ENCODE results near the gene SCTR.

Gene SCTR

DNA sequence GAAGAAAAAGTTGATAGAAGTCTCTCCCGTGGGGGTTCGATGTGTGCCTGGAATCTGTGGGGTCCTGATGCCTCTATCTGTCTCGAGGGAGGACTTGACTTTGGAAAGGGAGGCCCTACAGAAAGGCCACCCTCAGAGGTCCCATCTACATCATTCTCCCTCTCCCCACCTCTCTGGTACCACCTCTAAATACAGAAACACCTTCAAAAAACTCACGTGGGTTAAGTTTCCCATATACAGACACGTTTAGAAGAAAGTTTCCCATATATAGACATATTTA lies 97.9 kb downstream of the SCTR start:
- H2BK120ac ChIP-seq (ENCODE audit: low read depth, low read length), result no peak overlapping the region
- peaks cover 0 to 5% of the 10 kb centered on the region in 2 donors for H3K9me3 ChIP-seq (replicated peaks in 1 of 2; ENCODE audit: control insufficient read depth in 2 of 2, insufficient read depth in 1 of 2, low read depth in 1 of 2, low read length in 2 of 2)
- H3K4ac ChIP-seq (ENCODE audit: low read length), result no peak overlapping the region
- no peaks in the 10 kb centered on the region for H3K79me1 ChIP-seq (ENCODE audit: low read depth, low read length)
- H2BK12ac ChIP-seq (ENCODE audit: low read length), result no peak overlapping the region
- H3K27ac ChIP-seq (replicated peaks; ENCODE audit: low read length), result no peak overlapping the region
- no peak overlapping the region for H4K8ac ChIP-seq (ENCODE audit: low read depth, low read length)
- H3K23ac ChIP-seq (ENCODE audit: low read depth, low read length, poor library complexity), result no peak overlapping the region
- H4K91ac ChIP-seq (ENCODE audit: low read depth, low read length, poor library complexity), result no peak overlapping the region
- H3K4me1 ChIP-seq (ENCODE audit: control insufficient read depth in 2 of 2, insufficient read depth in 1 of 2, low read depth in 1 of 2, low read length in 2 of 2), result peaks cover 5 to 8% of the 10 kb centered on the region in 2 donors
- no peak overlapping the region for H3K18ac ChIP-seq (ENCODE audit: low read length)
- no peak overlapping the region for H2BK5ac ChIP-seq (ENCODE audit: low read length)
- no peak overlapping the region for H3K9ac ChIP-seq (ENCODE audit: low read depth, low read length, poor library complexity)
- DNase-seq (ENCODE audit: low spot score), result no peak
- no CpG with 5 or more reads among the region's 5 CpGs for WGBS, 2 donors (ENCODE audit: extremely low coverage in 2 of 2, insufficient read length in 2 of 2, insufficient replicate concordance in 1 of 2)
- peaks cover 0 to 43% (median 2%) of the 10 kb centered on the region in 3 experiments for H3K27me3 ChIP-seq (ENCODE audit: control insufficient read depth in 3 of 3, insufficient read depth in 3 of 3, low read depth in 1 of 3, low read length in 3 of 3)
- H2AK5ac ChIP-seq (ENCODE audit: low read depth, low read length), result no peak overlapping the region
- no peak overlapping the region for H3K14ac ChIP-seq (ENCODE audit: low read length)
- no peak overlapping the region for H2BK15ac ChIP-seq (ENCODE audit: low read length)
- H2AFZ ChIP-seq (ENCODE audit: low read length), result no peak overlapping the region
- H3K36me3 ChIP-seq (replicated peaks in 1 of 2; ENCODE audit: control insufficient read depth in 2 of 2, insufficient read depth in 2 of 2, low read length in 2 of 2), result no peaks in the 10 kb centered on the region
- H3K4me2 ChIP-seq (ENCODE audit: insufficient read depth, low read length, poor library complexity, severe bottlenecking), result no peak overlapping the region
- no peak overlapping the region for H3K4me3 ChIP-seq (ENCODE audit: low read length in 2 of 2)

DNA sequence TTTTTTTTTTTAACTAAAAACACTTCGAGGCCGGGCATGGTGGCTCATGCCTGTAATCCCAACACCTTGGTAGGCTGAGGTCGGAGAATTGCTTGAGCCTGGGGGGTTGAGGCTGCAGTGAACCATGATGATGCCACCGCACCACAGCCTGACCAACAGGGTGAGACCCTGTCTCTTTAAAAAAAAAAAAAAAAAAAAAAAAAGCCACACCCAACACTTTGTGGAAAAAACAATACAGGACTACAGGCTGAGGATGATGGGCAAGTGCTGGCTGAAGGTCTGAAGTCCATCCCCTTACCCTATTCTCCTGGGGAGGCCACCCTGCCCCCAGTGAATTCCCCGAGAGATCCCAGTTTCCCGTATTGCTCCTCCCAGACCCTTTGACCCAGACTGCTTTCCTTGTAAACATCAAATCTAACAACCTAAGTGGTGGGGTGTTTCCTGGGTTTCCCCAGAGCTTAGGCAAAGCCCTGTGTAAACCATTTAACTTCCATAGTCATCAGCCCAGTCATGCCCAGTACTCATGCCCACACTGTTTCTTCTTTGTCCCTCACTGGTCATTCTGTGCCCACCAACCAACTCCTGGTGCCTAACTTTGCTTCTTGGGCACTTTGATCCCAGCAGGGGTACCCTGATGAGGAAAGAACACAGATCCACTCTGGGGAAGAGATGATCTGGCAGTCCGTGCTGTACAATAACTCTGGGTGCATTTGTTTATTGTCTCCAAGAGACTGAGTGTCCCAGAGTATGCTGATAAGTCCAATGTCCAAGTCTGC lies 98.5 kb downstream of the SCTR start:
- Histone ChIP-seq H3K4me3 (ENCODE audit: low read length in 2 of 2) (no peak overlapping the region), H2AFZ (ENCODE audit: low read length) (no peak overlapping the region), H3K27ac (replicated peaks; ENCODE audit: low read length) (no peak overlapping the region), H3K14ac (ENCODE audit: low read length) (no peak overlapping the region), H2BK12ac (ENCODE audit: low read length) (no peak overlapping the region), H3K9ac (ENCODE audit: low read depth, low read length, poor library complexity) (no peak overlapping the region), H3K4me1 (ENCODE audit: control insufficient read depth in 2 of 2, insufficient read depth in 1 of 2, low read depth in 1 of 2, low read length in 2 of 2) (peaks cover 3 to 8% of the 10 kb centered on the region in 2 donors), H3K36me3 (replicated peaks in 1 of 2; ENCODE audit: control insufficient read depth in 2 of 2, insufficient read depth in 2 of 2, low read length in 2 of 2) (no peaks in the 10 kb centered on the region), H4K8ac (ENCODE audit: low read depth, low read length) (no peak overlapping the region), H3K4ac (ENCODE audit: low read length) (no peak overlapping the region), H3K9me3 (replicated peaks in 1 of 2; ENCODE audit: control insufficient read depth in 2 of 2, insufficient read depth in 1 of 2, low read depth in 1 of 2, low read length in 2 of 2) (peaks cover 5 to 10% of the 10 kb centered on the region in 2 donors), H4K91ac (ENCODE audit: low read depth, low read length, poor library complexity) (no peak overlapping the region), H3K4me2 (ENCODE audit: insufficient read depth, low read length, poor library complexity, severe bottlenecking) (no peak overlapping the region), H2BK5ac (ENCODE audit: low read length) (no peak overlapping the region), H3K27me3 (ENCODE audit: control insufficient read depth in 3 of 3, insufficient read depth in 3 of 3, low read depth in 1 of 3, low read length in 3 of 3) (peaks cover 0 to 38% (median 2%) of the 10 kb centered on the region in 3 experiments), H2AK5ac (ENCODE audit: low read depth, low read length) (no peak overlapping the region), H3K18ac (ENCODE audit: low read length) (no peak overlapping the region), H2BK15ac (ENCODE audit: low read length) (no peak overlapping the region), H2BK120ac (ENCODE audit: low read depth, low read length) (no peak overlapping the region), H3K23ac (ENCODE audit: low read depth, low read length, poor library complexity) (no peak overlapping the region), H3K79me1 (ENCODE audit: low read depth, low read length) (no peaks in the 10 kb centered on the region)
- no peak for DNase-seq (ENCODE audit: low spot score)
- no CpG with 5 or more reads among the region's 7 CpGs for WGBS, 2 donors (ENCODE audit: extremely low coverage in 2 of 2, insufficient read length in 2 of 2, insufficient replicate concordance in 1 of 2)

DNA sequence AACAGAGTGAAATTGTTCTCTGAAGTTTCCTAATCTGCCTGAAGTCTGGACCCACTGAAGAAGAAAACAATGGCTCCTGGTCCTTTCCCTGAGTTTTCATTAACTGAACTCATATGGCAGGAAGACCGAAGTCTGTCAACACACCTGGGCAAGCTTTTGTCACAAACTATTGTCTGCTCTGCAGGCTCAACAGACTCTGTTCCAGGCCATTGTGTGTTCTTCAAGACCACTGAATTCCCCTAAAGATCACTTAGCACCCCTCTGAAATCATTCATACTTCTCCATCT lies 99.2 kb downstream of the SCTR start:
- Histone ChIP-seq H4K8ac (ENCODE audit: low read depth, low read length) (no peak overlapping the region), H3K23ac (ENCODE audit: low read depth, low read length, poor library complexity) (no peak overlapping the region), H3K27me3 (ENCODE audit: control insufficient read depth in 3 of 3, insufficient read depth in 3 of 3, low read depth in 1 of 3, low read length in 3 of 3) (peaks cover 0 to 30% (median 2%) of the 10 kb centered on the region in 3 experiments), H3K4me3 (ENCODE audit: low read length in 2 of 2) (no peak overlapping the region), H3K14ac (ENCODE audit: low read length) (no peak overlapping the region), H3K4me1 (ENCODE audit: control insufficient read depth in 2 of 2, insufficient read depth in 1 of 2, low read depth in 1 of 2, low read length in 2 of 2) (peaks cover 3 to 5% of the 10 kb centered on the region in 2 donors), H2BK15ac (ENCODE audit: low read length) (no peak overlapping the region), H3K27ac (replicated peaks; ENCODE audit: low read length) (no peak overlapping the region), H2BK120ac (ENCODE audit: low read depth, low read length) (no peak overlapping the region), H2BK5ac (ENCODE audit: low read length) (no peak overlapping the region), H3K36me3 (replicated peaks in 1 of 2; ENCODE audit: control insufficient read depth in 2 of 2, insufficient read depth in 2 of 2, low read length in 2 of 2) (no peaks in the 10 kb centered on the region), H3K9me3 (replicated peaks in 1 of 2; ENCODE audit: control insufficient read depth in 2 of 2, insufficient read depth in 1 of 2, low read depth in 1 of 2, low read length in 2 of 2) (peaks cover 7 to 11% of the 10 kb centered on the region in 2 donors), H3K4me2 (ENCODE audit: insufficient read depth, low read length, poor library complexity, severe bottlenecking) (no peak overlapping the region), H3K9ac (ENCODE audit: low read depth, low read length, poor library complexity) (no peak overlapping the region), H4K91ac (ENCODE audit: low read depth, low read length, poor library complexity) (no peak overlapping the region), H2AFZ (ENCODE audit: low read length) (no peak overlapping the region), H2BK12ac (ENCODE audit: low read length) (no peak overlapping the region), H3K79me1 (ENCODE audit: low read depth, low read length) (no peaks in the 10 kb centered on the region), H3K4ac (ENCODE audit: low read length) (no peak overlapping the region), H3K18ac (ENCODE audit: low read length) (no peak overlapping the region), H2AK5ac (ENCODE audit: low read depth, low read length) (no peak overlapping the region)
- no CpG with 5 or more reads among the region's 1 CpG for WGBS, 2 donors (ENCODE audit: extremely low coverage in 2 of 2, insufficient read length in 2 of 2, insufficient replicate concordance in 1 of 2)
- no peak for DNase-seq (ENCODE audit: low spot score)

DNA sequence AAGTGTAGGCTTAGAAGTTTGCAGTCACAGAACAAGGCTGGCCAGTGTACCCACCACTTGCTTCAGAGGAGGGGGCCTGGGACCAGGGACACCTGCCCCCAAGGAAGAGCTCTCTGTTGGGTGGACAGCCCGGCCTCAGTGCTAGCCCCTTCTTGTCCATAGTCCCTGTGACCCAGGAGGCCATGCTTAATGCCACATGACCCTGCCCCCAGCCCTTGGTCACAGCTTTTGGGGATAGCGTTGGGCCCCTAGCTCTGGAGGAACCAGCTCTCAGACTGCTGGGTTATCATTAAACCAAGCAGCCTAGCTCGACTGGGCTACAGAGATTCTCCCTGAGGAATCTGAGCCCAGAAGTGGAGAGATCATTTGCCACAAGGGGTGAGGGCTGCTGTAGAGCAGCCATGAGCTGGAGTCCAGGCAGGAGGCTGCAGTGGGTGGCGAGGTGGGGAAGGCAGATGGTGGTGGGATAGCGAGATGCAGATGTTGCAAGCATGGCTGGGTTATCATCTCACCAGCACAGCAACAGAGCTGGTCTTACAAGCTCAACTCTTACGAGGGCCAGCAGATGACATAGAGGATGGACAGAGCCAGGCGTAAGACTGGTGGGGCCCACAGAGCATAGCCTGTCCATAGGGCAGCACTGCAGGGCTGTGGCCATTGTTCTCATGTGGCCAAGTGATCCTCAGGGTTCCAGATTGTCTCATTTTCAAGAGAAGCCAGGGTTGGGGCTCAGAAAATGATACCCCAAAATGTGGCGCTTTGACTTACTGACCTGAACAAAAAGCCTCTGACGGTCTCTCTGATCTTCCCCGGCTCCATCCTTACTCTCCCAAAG lies 99.8 kb downstream of the SCTR start:
- Histone ChIP-seq H3K4me1 (ENCODE audit: control insufficient read depth in 2 of 2, insufficient read depth in 1 of 2, low read depth in 1 of 2, low read length in 2 of 2) (peaks cover 3 to 6% of the 10 kb centered on the region in 2 donors), H3K79me1 (ENCODE audit: low read depth, low read length) (no peaks in the 10 kb centered on the region), H4K8ac (ENCODE audit: low read depth, low read length) (no peak overlapping the region), H2BK120ac (ENCODE audit: low read depth, low read length) (no peak overlapping the region), H3K4me3 (ENCODE audit: low read length in 2 of 2) (no peak overlapping the region), H2AK5ac (ENCODE audit: low read depth, low read length) (peak overlapping the region; percentile 78), H3K27ac (replicated peaks; ENCODE audit: low read length) (no peak overlapping the region), H4K91ac (ENCODE audit: low read depth, low read length, poor library complexity) (no peak overlapping the region), H2BK5ac (ENCODE audit: low read length) (no peak overlapping the region), H3K4me2 (ENCODE audit: insufficient read depth, low read length, poor library complexity, severe bottlenecking) (no peak overlapping the region), H3K14ac (ENCODE audit: low read length) (no peak overlapping the region), H3K4ac (ENCODE audit: low read length) (no peak overlapping the region), H3K27me3 (ENCODE audit: control insufficient read depth in 3 of 3, insufficient read depth in 3 of 3, low read depth in 1 of 3, low read length in 3 of 3) (peaks cover 0 to 25% (median 0%) of the 10 kb centered on the region in 3 experiments), H3K23ac (ENCODE audit: low read depth, low read length, poor library complexity) (peak overlapping the region; percentile 53), H2BK12ac (ENCODE audit: low read length) (peak overlapping the region; percentile 24), H3K9ac (ENCODE audit: low read depth, low read length, poor library complexity) (no peak overlapping the region), H3K36me3 (replicated peaks in 1 of 2; ENCODE audit: control insufficient read depth in 2 of 2, insufficient read depth in 2 of 2, low read length in 2 of 2) (no peaks in the 10 kb centered on the region), H3K18ac (ENCODE audit: low read length) (peak overlapping the region; percentile 23), H2AFZ (ENCODE audit: low read length) (no peak overlapping the region), H3K9me3 (replicated peaks in 1 of 2; ENCODE audit: control insufficient read depth in 2 of 2, insufficient read depth in 1 of 2, low read depth in 1 of 2, low read length in 2 of 2) (peaks cover 7 to 11% of the 10 kb centered on the region in 2 donors), H2BK15ac (ENCODE audit: low read length) (no peak overlapping the region)
- DNase-seq (ENCODE audit: low spot score), result no peak
- no CpG with 5 or more reads among the region's 10 CpGs for WGBS, 2 donors (ENCODE audit: extremely low coverage in 2 of 2, insufficient read length in 2 of 2, insufficient replicate concordance in 1 of 2)

Measured in neuronal stem cell (in vitro differentiated cells).